Thyroid gland (tissue), 4 donors: ENCODE results near the gene AIRE.

Experiments
- POLR2A ChIP-seq, 2 donors: fragments of 450-650 bp; IDR thresholded peaks; one replicate each; pipeline ENCODE4 v1.6.1; 2017; ENCODE audit warnings: antibody characterized with exemption in 2 of 2, mild to moderate bottlenecking in 2 of 2, moderate library complexity in 1 of 2
- TF ChIP-seq, protein P1 (sequence below), 6 experiments: fragments of 200-600 bp in 3 of 6; fragments of 450-650 bp in 3 of 6; sonication (generic) in 3 of 6; IDR thresholded peaks; one replicate each; pipeline ENCODE4 v1.5.1; 2016 to 2019; ENCODE audit warnings: antibody characterized with exemption in 6 of 6, mild to moderate bottlenecking in 2 of 6, inconsistent platforms in 1 of 6, moderate library complexity in 1 of 6

DNA sequence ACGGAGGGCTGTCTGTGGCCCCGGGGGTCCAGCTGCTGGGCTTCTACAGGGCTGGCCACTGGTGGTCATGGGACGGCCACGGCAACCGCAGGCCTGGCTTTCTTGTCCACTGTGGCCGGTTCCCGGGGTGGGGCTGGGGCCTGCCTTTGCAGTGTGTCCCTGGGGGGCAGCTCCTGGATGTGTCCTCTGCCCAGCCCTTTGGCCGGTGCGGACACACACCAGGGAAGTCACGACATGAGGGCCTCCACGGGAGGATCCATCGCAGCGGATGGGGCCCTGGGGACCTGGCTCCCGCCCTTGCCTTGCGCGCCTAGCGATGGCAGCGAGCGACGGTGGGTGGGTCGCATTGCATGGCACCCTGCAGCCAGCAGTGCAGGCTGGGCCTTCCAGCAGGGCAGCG lies 32.2 kb downstream of the AIRE start:
- TF ChIP-seq, protein P1, sequence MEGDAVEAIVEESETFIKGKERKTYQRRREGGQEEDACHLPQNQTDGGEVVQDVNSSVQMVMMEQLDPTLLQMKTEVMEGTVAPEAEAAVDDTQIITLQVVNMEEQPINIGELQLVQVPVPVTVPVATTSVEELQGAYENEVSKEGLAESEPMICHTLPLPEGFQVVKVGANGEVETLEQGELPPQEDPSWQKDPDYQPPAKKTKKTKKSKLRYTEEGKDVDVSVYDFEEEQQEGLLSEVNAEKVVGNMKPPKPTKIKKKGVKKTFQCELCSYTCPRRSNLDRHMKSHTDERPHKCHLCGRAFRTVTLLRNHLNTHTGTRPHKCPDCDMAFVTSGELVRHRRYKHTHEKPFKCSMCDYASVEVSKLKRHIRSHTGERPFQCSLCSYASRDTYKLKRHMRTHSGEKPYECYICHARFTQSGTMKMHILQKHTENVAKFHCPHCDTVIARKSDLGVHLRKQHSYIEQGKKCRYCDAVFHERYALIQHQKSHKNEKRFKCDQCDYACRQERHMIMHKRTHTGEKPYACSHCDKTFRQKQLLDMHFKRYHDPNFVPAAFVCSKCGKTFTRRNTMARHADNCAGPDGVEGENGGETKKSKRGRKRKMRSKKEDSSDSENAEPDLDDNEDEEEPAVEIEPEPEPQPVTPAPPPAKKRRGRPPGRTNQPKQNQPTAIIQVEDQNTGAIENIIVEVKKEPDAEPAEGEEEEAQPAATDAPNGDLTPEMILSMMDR (IDR thresholded peaks at IDR 0.05) = no peak
- TF ChIP-seq POLR2A (IDR thresholded peaks at IDR 0.05) = no peak
